Spleen (tissue), 11 donors: ENCODE results near the gene USP6. TPM values are rescaled to one million over a fixed set of nuclear protein-coding genes. Genes with fewer than 3 reads are reported as not detected.

Experiments
- DNase-seq: peaks from one replicate; pipeline ENCODE4 v3.0.0-alpha.2; 2020
- H3K27ac ChIP-seq, 8 donors: fragments of 200-600 bp; sonication (generic) in 7 of 8; 1 replicate in 4 of 8; 2 replicates in 4 of 8; pipeline versions ENCODE4 v1.5.0 to v1.8.0; 2016 to 2021; ENCODE audit warnings: inconsistent platforms in 4 of 8, mild to moderate bottlenecking in 4 of 8, moderate library complexity in 1 of 8
- H3K27me3 ChIP-seq, 7 donors: fragments of 200-600 bp; sonication (generic) in 6 of 7; replicated peaks in 1 of 7; 1 replicate in 4 of 7; 2 replicates in 3 of 7; pipeline versions ENCODE4 v1.5.0 to v1.8.0; 2016 to 2021; ENCODE audit warnings: inconsistent platforms in 3 of 7, mild to moderate bottlenecking in 1 of 7
- H3K36me3 ChIP-seq, 6 donors: fragments of 200-600 bp; sonication (generic) in 5 of 6; 1 replicate in 4 of 6; 2 replicates in 2 of 6; pipeline versions ENCODE4 v1.5.0 to v1.8.0; 2016 to 2021; ENCODE audit warnings: inconsistent platforms in 2 of 6
- H3K4me1 ChIP-seq, 6 donors: fragments of 200-600 bp; sonication (generic) in 5 of 6; 1 replicate in 3 of 6; 2 replicates in 3 of 6; pipeline versions ENCODE4 v1.5.0 to v1.8.0; 2016 to 2021; ENCODE audit warnings: inconsistent platforms in 3 of 6
- H3K4me3 ChIP-seq, 8 donors: fragments of 200-600 bp; sonication (generic) in 7 of 8; 1 replicate in 4 of 8; 2 replicates in 4 of 8; pipeline versions ENCODE4 v1.5.0 to v1.8.0; 2016 to 2021; ENCODE audit warnings: inconsistent platforms in 4 of 8, mild to moderate bottlenecking in 4 of 8, moderate library complexity in 2 of 8
- H3K9me3 ChIP-seq, 8 donors: fragments of 200-600 bp; sonication (generic) in 7 of 8; 1 replicate in 4 of 8; 2 replicates in 4 of 8; pipeline versions ENCODE4 v1.5.0 to v1.8.0; 2016 to 2021; ENCODE audit warnings: inconsistent platforms in 4 of 8
- CTCF ChIP-seq, 11 experiments: fragments of 200-600 bp in 7 of 11; fragments of 450-650 bp in 4 of 11; sonication (generic) in 4 of 11; IDR thresholded peaks in 8 of 11; conservative IDR thresholded peaks in 3 of 11; 1 replicate in 7 of 11; 2 replicates in 4 of 11; pipeline versions ENCODE4 v1.4.0 to v1.8.0; 2016 to 2021; ENCODE audit warnings: antibody characterized with exemption in 11 of 11, inconsistent platforms in 4 of 11, mild to moderate bottlenecking in 1 of 11
- POLR2A ChIP-seq, 3 donors: fragments of 450-650 bp; IDR thresholded peaks; one replicate each; pipeline ENCODE4 v1.5.1; 2017; ENCODE audit warnings: antibody characterized with exemption in 3 of 3, mild to moderate bottlenecking in 1 of 3
- POLR2AphosphoS5 ChIP-seq, 3 donors: sonication (generic); formaldehyde crosslinking; IDR thresholded peaks; one replicate each; pipeline ENCODE4 v1.5.1; 2017; ENCODE audit warnings: antibody characterized with exemption in 3 of 3
- WGBS, 5 donors: extraction: QIAGEN DNeasy Blood & Tissue Kit in 3 of 5; methylation state at CpG; one replicate each; pipeline versions ENCODE4 v1.1.5 to v1.1.7; 2013 to 2018; 5-methylcytosine and 5-hydroxymethylcytosine counted together
- intact Hi-C: fragments of 100-400 bp; cut with DNase I; formaldehyde crosslinking; loops from one replicate; pipeline ENCODE4 v1.15.0; 2023; ENCODE audit warnings: low total_unique reads
- polyA plus RNA-seq, 3 donors: library from polyadenylated mRNA; stranded (reverse); fragments of 200-250 nt; gene quantifications; one replicate each; pipeline ENCODE4 v1.2.1, GENCODE V29; 2013
- total RNA-seq, 7 donors: library from RNA; depleted of rRNA in 3 of 7; stranded (reverse); fragments of >200 nt in 3 of 7; fragmentation: NEBNext Ultra II Directional in 4 of 7; extraction: Animal tissue kit (Norgen Biotek cat#: 25700) in 4 of 7; gene quantifications; one replicate each; pipeline versions ENCODE4 v1.1.0 to v1.2.1, GENCODE V29; 2016 to 2021
- donor health status: healthy with polysubstance abuse.
- donor health status: DM: no; HTN: no; CAD: no; lungs with moderate emphysema.
- donor health status: DM: no; HTN: no; CAD: no.
- donor health status: Bipolar disorder and iron deficiency.
- donor health status: healthy.
- donor health status: DM: no; HTN: no; CAD: no.
- donor health status: DM: yes; HTN: yes; CAD: no.

The USP6 gene
- total and polyA plus RNA-seq, 10 donors, result 0.03 to 0.37 (median 0.13) TPM; not detected in 1

- no peak for DNase-seq
- H3K27me3 ChIP-seq, result no peaks in the 10 kb centered on the region
- peaks cover 4 to 32% (median 23%) of the 10 kb centered on the region in 6 donors for H3K4me1 ChIP-seq
- H3K4me3 ChIP-seq, result peak overlapping the region; percentile 63 to 89 (median 73)
- peaks cover 0 to 17% (median 7%) of the 10 kb centered on the region in 8 donors for H3K9me3 ChIP-seq
- 21 to 33% (median 28%) methylated on average over 14 of the region's 14 CpGs for WGBS, 5 donors
- intact Hi-C loops, result no loop called here
- TF ChIP-seq POLR2AphosphoS5 (IDR thresholded peaks at IDR 0.05) (no peak), CTCF (IDR thresholded peaks at IDR 0.05 in 8 of 11, conservative IDR thresholded peaks at IDR 0.05 in 3 of 11) (no peak), POLR2A (IDR thresholded peaks at IDR 0.05) (no peak)
- peaks cover 0 to 27% (median 0%) of the 10 kb centered on the region in 6 donors for H3K36me3 ChIP-seq
- peak overlapping the region; percentile 78 to 93 (median 85) for H3K27ac ChIP-seq
Observed at GRCh38 chr17:5077781-5078105, 38.1 kb upstream of the USP6 start.

GRCh38 chr17:5078106-5079028 lies 37.5 kb upstream of the USP6 start, which contains the start of gene ZFP3:
ZFP3 (plus strand) TSS chr17:5078467; CDS start chr17:5091505, 13,038 bp downstream.
- H3K4me1 ChIP-seq, result peaks cover 4 to 32% (median 23%) of the 10 kb centered on the region in 6 donors
- no peaks in the 10 kb centered on the region for H3K27me3 ChIP-seq
- H3K36me3 ChIP-seq, result peaks cover 0 to 33% (median 2%) of the 10 kb centered on the region in 6 donors
- DNase-seq, result peak; percentile 97
- peak within 1 kb of the TSS; percentile 78 to 93 (median 85) for H3K27ac ChIP-seq
- intact Hi-C loops, result no loop called here
- TF ChIP-seq CTCF (IDR thresholded peaks at IDR 0.05 in 8 of 11, conservative IDR thresholded peaks at IDR 0.05 in 3 of 11) (peak in 8 of 11 experiments; percentile 11 to 52 (median 34)), POLR2AphosphoS5 (IDR thresholded peaks at IDR 0.05) (peak; percentile 87 to 92 (median 91)), POLR2A (IDR thresholded peaks at IDR 0.05) (peak in 1 of 3 donors; percentile 52)
- peaks cover 0 to 23% (median 13%) of the 10 kb centered on the region in 8 donors for H3K9me3 ChIP-seq
- 1 to 2% (median 1%) methylated on average over 40 to 75 of the region's 75 CpGs for WGBS, 5 donors
- H3K4me3 ChIP-seq, result peak within 1 kb of the TSS; percentile 63 to 89 (median 73)

- TF ChIP-seq POLR2A (IDR thresholded peaks at IDR 0.05), result no peak
- TF ChIP-seq CTCF (IDR thresholded peaks at IDR 0.05 in 8 of 11, conservative IDR thresholded peaks at IDR 0.05 in 3 of 11), result no peak
- TF ChIP-seq POLR2AphosphoS5 (IDR thresholded peaks at IDR 0.05), result no peak
- no peak for DNase-seq
- 82 to 98% (median 93%) methylated on average over 3 of the region's 3 CpGs for WGBS, 5 donors
Observed at GRCh38 chr17:5080591-5080990, 35.2 kb upstream of the USP6 start.

More at GRCh38 chr17:5080591-5080990, 35.2 kb upstream of the USP6 start:
- no peak overlapping the region for H3K4me3 ChIP-seq
- no peaks in the 10 kb centered on the region for H3K27me3 ChIP-seq
- peaks cover 0 to 48% (median 7%) of the 10 kb centered on the region in 6 donors for H3K36me3 ChIP-seq
- no peak overlapping the region for H3K27ac ChIP-seq
- peaks cover 0 to 42% (median 33%) of the 10 kb centered on the region in 8 donors for H3K9me3 ChIP-seq
- intact Hi-C loops, result no loop called here
- H3K4me1 ChIP-seq, result peaks cover 4 to 32% (median 23%) of the 10 kb centered on the region in 6 donors
